ENCODE measurements around the gene BIK. TPM values are rescaled to one million over a fixed set of nuclear protein-coding genes. Genes with fewer than 3 reads are reported as not detected.

BIK gene
- total RNA-seq, 3 donors from 2014 or later, result 8.4 to 28.3 (median 20.6) TPM

- ATAC-seq (no peak), DNase-seq (no peak)
- Histone ChIP-seq H3K4me1 (ENCODE audit: low read depth) (peaks cover 17% of the 10 kb centered on the region), H3K9me3 (no peaks in the 10 kb centered on the region), H3K4me3 (no peak overlapping the region), H3K36me3 (ENCODE audit: low read depth) (no peaks in the 10 kb centered on the region)
- no peak for TF ChIP-seq CTCF (IDR thresholded peaks at IDR 0.05)
- intact Hi-C loops (cut with DNase I, micrococcal nuclease), result no loop called here
Observed at GRCh38 chr22:43133401-43133800, 22.9 kb downstream of the BIK start.

- ATAC-seq (no peak), DNase-seq (no peak)
- intact Hi-C loops (cut with DNase I, micrococcal nuclease), result no loop called here
- H3K4me1 ChIP-seq (ENCODE audit: low read depth), result peaks cover 6% of the 10 kb centered on the region
- no peak for TF ChIP-seq CTCF (IDR thresholded peaks at IDR 0.05)
- peaks cover 3% of the 10 kb centered on the region for H3K36me3 ChIP-seq (ENCODE audit: low read depth)
- H3K4me3 ChIP-seq, result no peak overlapping the region
- H3K9me3 ChIP-seq, result no peaks in the 10 kb centered on the region
Observed at GRCh38 chr22:43134553-43134952, 24.0 kb downstream of the BIK start.

GRCh38 chr22:43135565-43135964 is 25.0 kb downstream of the BIK start:
- H3K36me3 ChIP-seq (ENCODE audit: low read depth), result peaks cover 3% of the 10 kb centered on the region
- no peak for DNase-seq
- peaks cover 2% of the 10 kb centered on the region for H3K4me1 ChIP-seq (ENCODE audit: low read depth)
- H3K9me3 ChIP-seq, result no peaks in the 10 kb centered on the region
- TF ChIP-seq CTCF (IDR thresholded peaks at IDR 0.05), result no peak
- intact Hi-C loops (cut with DNase I, micrococcal nuclease), result no loop called here
- ATAC-seq, result peak; percentile 45
- no peak overlapping the region for H3K4me3 ChIP-seq

- ATAC-seq (peak; percentile 63), DNase-seq (peak in 1 of 3 donors; percentile 56)
- peaks cover 3% of the 10 kb centered on the region for H3K36me3 ChIP-seq (ENCODE audit: low read depth)
- peaks cover 2% of the 10 kb centered on the region for H3K4me1 ChIP-seq (ENCODE audit: low read depth)
- intact Hi-C loops (cut with DNase I, micrococcal nuclease), result no loop called here
- no peak overlapping the region for H3K4me3 ChIP-seq
- no peaks in the 10 kb centered on the region for H3K9me3 ChIP-seq
- peak; percentile 31 for TF ChIP-seq CTCF (IDR thresholded peaks at IDR 0.05)
Observed at GRCh38 chr22:43136255-43136654, 25.7 kb downstream of the BIK start.

- intact Hi-C loops (cut with DNase I, micrococcal nuclease), result no loop called here
- DNase-seq, result no peak
- H3K9me3 ChIP-seq, result no peaks in the 10 kb centered on the region
- no peak for TF ChIP-seq CTCF (IDR thresholded peaks at IDR 0.05)
- no peak for ATAC-seq
- H3K36me3 ChIP-seq (ENCODE audit: low read depth), result peaks cover 3% of the 10 kb centered on the region
- peaks cover 5% of the 10 kb centered on the region for H3K4me1 ChIP-seq (ENCODE audit: low read depth)
- H3K4me3 ChIP-seq, result no peak overlapping the region
Observed at GRCh38 chr22:43136801-43137200, 26.3 kb downstream of the BIK start.

Data from mucosa of descending colon (tissue), 3 donors.